Fibroblast of villous mesenchyme (primary cell): ENCODE results near the gene ADAM10. TPM values are rescaled to one million over a fixed set of nuclear protein-coding genes. Genes with fewer than 3 reads are reported as not detected.

Source experiments
- DNase-seq: peaks from one replicate; pipeline ENCODE4 v3.0.0-alpha.2; 2010; ENCODE audit warnings: low read depth
- H3K4me3 ChIP-seq: 2 replicates; pipeline ENCODE4 v1.5.1; 2011; ENCODE audit warnings: low read depth, mild to moderate bottlenecking, low read length
- total RNA-seq: library from RNA; depleted of rRNA; stranded (reverse); fragments of >200 nt; gene quantifications from 2 replicates; pipeline ENCODE4 v1.2.3, GENCODE V29; 2012
- TF ChIP-seq, protein P1 (sequence below): IDR thresholded peaks from 2 replicates; pipeline ENCODE4 v1.5.1; 2012; ENCODE audit warnings: low read depth, mild to moderate bottlenecking, low read length; ENCODE audit not compliant: insufficient read depth

ADAM10 gene
- total RNA-seq, 1 donor: 200 TPM

DNA sequence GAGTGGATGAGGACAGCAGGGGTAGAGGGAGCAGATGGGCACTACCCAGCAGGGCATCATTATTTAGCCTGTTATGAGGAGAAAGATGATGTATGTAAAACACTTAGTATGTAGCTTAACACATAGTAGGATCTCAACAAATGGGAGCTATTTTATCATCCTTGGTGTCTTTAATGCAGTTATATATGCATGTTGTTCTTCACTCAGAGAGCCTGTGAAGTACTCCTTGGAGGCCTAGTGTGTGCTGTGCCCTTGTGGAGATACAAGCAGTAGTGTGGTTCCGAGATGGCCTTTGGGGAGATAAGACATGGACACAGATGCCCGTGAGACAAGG, 193.5 kb downstream of the ADAM10 start:
- no peak for DNase-seq
- TF ChIP-seq, protein P1, sequence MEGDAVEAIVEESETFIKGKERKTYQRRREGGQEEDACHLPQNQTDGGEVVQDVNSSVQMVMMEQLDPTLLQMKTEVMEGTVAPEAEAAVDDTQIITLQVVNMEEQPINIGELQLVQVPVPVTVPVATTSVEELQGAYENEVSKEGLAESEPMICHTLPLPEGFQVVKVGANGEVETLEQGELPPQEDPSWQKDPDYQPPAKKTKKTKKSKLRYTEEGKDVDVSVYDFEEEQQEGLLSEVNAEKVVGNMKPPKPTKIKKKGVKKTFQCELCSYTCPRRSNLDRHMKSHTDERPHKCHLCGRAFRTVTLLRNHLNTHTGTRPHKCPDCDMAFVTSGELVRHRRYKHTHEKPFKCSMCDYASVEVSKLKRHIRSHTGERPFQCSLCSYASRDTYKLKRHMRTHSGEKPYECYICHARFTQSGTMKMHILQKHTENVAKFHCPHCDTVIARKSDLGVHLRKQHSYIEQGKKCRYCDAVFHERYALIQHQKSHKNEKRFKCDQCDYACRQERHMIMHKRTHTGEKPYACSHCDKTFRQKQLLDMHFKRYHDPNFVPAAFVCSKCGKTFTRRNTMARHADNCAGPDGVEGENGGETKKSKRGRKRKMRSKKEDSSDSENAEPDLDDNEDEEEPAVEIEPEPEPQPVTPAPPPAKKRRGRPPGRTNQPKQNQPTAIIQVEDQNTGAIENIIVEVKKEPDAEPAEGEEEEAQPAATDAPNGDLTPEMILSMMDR: no peak
- no peak overlapping the region for H3K4me3 ChIP-seq

DNA sequence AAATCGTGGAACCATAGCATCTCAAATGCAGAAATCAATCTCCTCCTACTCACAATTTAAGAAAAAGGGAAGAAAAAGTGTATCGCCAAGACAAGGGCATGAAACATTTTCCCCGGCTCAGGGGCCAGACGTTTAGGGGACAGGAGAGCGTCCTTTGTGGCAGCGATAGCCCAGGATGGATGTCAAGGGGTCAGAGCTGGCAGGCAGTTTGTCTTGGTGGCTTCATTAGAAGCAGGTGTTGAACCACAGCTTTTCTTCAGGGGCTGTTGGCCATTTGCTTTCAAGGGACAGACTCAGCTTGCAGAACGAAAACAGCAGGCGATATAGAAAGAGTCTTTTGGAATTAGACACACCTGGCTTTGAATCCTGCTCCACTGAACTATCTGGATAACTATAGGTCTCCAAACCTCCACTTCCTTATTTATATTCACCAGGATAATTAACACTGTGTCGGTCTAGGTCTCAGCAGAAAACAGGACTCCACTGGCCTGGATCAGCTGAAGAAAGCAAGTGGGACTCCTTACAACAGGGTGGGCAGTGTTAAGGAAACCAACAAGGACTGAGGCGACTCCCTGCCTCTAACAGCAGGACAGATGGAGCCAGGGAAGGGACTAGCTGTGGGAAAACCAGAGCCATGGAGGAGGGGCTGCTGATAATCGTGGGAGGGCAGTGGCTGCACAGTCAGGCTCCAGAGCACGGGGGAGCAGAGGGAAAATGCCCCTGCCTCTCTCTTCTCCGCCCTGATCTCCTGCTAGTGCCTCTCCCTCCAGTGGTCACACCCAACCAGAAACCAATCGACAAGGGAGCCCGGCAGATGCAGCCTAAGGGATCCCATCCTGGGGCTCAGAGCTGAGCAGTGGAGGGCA, 194.1 kb downstream of the ADAM10 start:
- peak; percentile 37 for DNase-seq
- TF ChIP-seq, protein P1: peak; percentile 40
- no peak overlapping the region for H3K4me3 ChIP-seq

DNA sequence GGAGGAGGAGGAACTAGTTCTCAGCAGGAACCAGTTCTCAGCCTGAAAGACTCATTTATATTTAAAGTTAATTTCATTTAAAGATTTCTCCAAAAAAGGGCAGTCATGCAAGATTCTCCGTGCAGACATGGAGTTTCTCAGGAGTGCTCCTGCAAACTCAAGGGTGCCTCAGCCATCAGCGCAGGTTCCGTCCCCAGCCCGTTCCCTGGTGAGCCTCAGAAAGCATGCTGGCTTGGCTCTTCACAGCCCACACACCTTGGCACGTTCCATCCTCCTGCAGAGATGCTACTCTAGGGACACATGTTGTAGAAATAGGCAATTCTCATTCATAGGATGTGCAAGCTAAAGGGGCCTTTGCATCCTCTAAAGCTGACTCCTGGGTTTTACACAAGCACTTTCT, 194.7 kb downstream of the ADAM10 start:
- TF ChIP-seq, protein P1: no peak
- DNase-seq: no peak
- no peak overlapping the region for H3K4me3 ChIP-seq

DNA sequence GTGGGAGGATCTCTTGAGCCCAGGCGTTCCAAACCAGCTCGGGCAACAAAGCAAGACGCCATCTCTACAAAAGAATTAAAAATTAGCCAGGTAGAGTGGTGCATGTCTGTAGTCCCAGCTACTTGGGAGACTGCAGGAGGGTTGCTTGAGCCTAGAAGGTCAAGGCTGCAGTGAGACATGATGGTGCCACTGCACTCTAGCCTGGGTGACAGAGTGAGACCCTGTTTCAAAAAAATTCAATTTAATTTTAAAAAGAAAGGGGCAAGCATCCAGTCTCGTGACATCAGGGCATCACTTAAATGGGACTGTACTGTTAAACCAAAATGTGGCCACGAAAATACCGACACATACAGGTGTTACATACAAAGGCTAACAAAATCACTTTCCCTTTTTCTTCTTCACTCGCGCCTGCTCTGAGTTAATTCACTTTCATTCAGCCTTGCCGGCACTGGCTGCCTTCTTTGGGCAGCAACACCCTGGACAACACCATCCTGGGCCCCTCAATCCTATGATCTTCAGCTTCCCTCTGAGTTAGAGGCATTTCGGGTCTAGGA, 196.1 kb downstream of the ADAM10 start:
- TF ChIP-seq, protein P1: no peak
- H3K4me3 ChIP-seq: no peak overlapping the region
- DNase-seq: no peak

DNA sequence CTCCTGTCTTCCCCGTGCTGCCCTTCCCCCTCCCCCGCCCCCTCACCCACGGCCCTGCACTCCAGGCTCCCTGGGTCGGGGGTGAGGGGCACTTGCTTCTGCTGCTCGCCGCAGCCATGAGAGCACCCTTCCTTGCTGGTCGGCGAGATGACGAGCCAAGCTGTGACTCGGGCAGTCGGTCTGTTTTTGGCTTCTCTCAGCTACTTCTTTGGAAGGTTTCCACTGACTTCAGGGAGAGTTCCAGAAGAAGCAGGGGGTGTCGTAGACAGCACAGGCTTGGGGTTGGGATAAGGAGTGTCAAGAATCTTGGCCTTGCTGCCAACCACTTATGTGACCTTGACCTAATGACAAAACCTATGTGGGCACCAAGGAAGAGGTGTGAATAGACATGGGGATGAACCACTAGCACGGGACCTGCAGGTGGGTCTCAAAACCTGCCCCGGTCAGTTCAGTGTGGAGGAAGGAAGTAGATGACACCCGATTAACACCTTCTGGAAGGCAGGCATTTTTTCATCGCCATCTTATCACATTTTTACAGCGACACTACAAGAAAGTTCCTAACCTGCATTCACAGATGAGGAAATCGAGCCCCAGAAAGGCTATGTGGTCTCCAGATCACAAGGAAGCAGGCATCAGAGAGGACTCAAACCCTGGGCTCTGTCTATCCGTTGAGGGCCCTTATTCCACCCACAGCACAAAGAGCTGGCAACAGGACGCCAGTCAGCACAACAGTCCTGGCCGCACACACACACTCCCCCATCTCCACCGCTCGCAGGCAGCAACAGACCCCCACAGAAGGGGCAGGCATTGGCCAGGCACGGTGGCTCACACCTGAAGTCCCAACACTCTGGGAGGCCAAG, 196.8 kb downstream of the ADAM10 start:
- TF ChIP-seq, protein P1: no peak
- DNase-seq: peak; percentile 28
- H3K4me3 ChIP-seq: no peak overlapping the region

DNA sequence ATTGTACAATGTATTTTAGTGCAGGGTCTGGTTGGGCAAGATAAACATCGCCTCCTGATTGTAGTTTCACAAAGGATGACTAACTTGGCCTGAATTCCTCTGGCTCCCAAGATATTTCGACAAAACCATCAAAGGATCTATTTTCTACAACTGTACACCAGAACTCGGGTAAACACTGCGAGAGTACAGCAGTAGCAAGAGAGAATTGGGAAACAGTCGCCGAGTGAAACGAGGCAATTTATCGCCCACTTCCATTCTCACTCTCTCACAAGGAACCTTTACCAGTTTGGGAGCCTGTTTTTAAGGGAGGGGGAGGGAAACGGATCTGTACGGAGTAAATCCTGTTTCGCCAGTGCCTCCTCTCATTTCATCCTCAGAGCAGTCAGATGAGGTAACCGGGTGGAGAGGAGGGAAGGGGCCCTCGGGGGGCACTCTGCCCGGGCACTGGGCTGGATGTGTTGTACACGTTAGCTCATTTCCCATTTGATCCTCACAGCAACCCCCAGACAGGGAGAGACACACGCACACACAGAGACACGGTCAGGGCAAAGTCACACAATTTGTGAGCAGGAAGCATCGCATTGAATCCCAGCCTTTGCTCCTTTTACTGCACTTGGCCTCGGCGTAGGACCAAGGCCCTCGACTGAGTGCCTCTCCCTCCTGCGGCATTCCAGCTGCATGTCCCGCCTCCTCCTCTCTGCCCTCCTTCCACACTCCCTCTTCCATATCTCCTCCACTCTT, 197.6 kb downstream of the ADAM10 start:
- TF ChIP-seq, protein P1: no peak
- H3K4me3 ChIP-seq: peak overlapping the region; percentile 36
- DNase-seq: peak; percentile 98
